ENCODE results near the gene ANKRD17.
"Not testable (repeated sequence)": the region's sequence is repeated elsewhere in the genome, so short reads cannot be mapped to it uniquely, and the experiment has no call there.

ANKRD17 gene

DNA sequence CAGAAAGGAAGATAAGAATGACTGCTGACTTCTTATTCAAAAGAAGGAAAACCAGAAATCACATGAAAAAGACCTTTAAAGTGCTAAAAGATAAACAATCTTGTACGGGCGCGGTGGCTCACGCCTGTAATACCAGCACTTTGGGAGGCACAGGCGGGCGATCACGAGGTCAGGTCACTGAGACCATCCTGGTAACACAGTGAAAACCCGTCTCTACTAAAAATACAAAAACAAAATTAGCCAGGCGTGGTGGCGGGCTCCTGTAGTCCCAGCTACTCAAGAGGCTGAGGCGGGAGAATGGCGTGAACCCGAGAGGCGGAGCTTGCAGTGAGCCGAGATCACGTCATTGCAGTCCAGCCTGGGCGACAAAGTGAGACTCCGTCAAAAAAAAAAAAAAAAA is 54.6 kb downstream of the ANKRD17 start:
- DNase-seq (ENCODE audit: low read depth), result not testable (repeated sequence)

DNA sequence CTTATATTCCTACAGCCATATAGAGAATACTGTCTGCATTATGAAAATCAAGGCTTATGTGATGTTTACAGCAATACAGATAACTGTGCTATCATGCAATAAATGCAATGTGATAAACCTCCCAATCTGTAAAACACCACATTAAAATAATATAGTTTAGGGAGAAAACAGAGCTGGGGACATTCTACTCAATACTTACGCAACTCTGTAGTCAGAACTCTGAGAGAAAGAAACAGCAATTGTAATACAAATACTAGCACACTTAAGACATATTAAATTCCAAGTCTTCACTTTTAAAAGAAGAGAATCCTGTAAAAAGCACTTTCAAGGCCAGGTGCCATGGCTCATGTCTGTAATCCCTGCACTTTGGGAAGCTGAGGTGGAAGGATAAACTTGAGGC is 61.4 kb downstream of the ANKRD17 start:
- no peak for DNase-seq (ENCODE audit: low read depth)

DNA sequence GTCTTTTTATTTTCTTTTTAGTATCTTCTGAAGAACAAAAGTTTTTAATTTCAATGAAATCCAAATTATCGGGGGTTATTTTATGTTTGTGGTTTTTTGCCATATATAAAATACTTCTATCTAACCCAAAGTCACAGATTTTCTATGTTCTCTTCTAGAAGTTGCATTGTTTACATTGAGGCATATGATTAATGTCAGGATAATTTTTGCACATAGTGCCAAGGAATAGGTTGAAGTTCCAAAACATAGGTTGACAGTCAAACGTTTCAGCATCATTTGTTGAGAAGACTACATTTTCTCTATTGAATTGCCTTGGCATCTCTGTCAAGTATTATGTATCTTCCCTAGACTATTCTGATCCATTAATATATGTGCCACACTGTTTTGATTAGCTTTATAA is 64.5 kb downstream of the ANKRD17 start:
- DNase-seq (ENCODE audit: low read depth), result no peak

DNA sequence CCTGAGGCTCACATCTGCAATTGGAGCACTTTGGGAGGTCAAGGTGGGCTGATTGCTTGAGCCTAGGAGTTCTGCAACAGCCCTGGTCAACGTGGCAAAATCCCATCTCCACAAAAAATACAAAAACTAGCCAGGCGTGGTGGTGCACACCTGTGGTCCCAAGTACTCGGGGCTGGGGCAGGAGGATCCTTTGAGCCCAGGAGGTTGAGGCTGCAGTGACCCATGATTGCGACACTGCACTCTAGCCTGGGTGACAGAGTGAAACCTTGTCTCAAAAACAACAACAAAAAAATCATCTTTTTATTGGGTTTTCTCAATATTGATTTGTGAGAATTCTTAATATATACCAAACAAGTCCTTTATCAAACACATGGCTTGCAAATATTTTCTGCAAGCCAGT is 64.9 kb downstream of the ANKRD17 start:
- DNase-seq (ENCODE audit: low read depth), result no peak

DNA sequence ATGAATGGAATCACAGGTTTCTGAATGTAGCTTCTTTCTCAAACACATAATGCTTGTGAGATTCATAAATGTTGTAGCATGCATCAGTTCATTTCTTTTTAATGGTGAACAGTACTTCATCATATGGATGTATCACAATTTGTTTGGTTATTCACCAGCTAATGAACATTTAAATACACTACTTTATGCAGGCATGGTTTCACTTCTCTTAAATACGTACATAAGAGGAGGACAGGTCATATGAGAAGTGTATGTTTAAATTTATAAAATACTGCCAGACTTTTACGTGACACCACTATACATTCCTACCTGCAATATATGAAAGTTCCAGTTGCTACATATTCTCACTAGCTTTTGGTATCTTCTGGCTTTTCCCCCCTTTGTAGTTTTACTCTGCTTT is 65.4 kb downstream of the ANKRD17 start:
- DNase-seq (ENCODE audit: low read depth), result no peak

DNA sequence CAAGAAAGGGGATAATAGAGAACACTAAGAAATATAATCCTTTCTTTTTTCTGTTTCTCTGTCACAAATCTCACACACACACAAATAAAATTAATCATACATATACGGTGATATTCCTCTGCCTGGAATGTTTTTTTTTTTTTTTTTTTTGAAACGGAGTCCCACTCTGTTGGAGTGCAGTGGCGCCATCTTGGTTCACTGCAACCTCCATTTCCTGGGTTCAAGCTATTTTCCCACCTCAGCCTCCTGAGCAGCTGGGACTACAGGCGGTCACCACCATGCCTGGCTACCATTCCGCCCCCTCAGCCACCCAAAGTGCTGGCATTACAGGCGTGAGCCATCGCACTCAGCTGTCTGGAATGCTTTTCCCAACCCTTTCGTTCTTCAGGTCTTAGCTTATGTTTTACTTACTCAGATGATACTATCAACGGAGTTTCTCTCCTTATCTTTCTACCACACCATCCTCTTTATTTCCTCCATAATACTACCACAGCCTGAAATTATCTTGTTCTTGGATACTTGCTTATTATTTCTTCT is 69.3 kb downstream of the ANKRD17 start:
- no peak for DNase-seq (ENCODE audit: low read depth)

DNA sequence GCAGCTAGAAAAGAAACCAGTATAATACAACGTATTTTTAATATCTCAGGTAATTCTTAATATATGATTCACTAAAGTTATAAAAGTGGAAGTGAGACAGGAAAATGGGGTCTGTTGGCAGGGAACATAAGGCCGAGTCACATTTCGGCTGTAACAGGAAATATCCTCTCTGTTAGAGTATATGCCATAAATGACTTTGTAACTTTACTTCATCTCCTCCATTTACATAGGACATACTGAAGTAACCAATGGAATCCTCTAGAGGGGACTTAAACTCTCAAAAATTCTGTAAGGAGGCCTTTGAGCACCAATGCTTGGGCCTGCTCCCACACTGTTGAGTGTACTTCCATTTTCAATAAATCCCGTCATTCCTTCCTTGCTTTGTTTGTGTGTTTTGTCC is 71.3 kb downstream of the ANKRD17 start:
- no peak for DNase-seq (ENCODE audit: low read depth)

DNA sequence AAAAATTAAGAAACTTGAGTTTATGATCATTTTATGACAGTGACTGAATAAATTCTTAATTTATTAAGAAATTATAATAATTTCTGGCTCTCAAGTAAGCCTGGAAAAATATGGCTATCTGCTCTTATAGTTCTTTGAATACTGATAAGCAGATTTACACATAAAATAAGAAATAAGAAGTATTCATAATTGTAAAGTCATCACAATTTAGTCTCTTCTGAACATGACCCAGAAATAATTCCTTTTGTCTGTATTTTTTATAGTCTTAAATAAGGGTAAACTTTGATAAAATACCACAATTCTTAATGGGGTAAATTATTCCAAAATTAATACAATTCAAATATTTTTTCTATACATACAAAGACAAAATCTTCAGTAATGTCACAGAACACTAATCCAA is 72.7 kb downstream of the ANKRD17 start:
- DNase-seq (ENCODE audit: low read depth), result no peak

DNA sequence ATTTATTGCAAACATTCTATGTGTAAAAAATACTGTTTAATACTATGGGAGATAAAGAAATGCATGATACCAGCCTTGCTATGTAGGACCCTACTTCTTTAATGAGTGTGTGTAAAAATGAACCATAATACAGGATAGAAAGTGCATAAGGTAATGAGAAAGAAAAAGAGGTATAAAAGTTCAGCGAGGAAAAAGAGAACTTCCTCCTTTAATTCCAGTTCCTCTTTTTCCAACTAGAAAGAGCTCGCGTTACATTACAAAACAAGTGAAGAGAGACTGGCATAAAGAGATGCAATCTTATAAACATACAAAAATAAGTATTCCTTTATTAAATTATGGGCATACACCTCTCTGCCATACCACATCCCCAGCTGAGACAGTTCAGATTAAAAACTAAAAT is 77.4 kb downstream of the ANKRD17 start:
- DNase-seq (ENCODE audit: low read depth), result no peak

DNA sequence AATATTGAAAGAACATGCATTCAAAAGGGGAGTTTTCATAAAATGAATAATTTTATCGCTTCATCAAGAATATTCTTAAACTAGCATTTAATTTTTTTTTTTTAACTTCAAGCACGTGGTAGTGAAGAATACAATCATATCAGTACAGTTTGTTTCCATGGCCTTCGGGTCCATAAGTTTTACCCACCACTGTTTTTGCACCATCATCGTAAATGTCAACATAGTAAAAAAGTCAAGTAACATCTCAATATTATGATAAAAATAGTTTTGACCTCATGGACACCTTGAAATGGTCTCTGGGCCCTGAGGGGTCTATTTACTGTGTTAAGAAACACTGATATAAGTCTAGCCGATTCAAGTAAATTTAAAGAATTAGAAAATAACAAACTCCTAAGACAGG is 80.2 kb downstream of the ANKRD17 start:
- no peak for DNase-seq (ENCODE audit: low read depth)

DNA sequence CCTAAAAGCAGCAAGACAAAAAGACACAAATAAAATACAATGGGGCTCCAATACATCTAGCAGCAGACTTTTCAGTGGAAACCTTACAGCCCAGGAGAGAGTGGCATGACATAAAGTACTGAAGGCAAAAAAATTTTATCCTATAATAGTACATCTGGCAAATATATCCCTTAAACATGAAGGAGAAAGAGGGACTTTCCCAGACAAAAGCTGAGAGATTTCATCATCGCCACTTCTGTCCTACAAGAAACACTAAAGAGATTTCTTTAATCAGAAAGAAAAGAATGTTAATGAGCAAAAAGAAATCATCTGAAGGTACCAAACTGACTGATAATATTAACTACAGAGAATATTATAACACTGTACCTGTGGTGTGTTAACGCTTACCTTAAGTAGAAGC is 86.4 kb downstream of the ANKRD17 start:
- no peak for DNase-seq (ENCODE audit: low read depth)

DNA sequence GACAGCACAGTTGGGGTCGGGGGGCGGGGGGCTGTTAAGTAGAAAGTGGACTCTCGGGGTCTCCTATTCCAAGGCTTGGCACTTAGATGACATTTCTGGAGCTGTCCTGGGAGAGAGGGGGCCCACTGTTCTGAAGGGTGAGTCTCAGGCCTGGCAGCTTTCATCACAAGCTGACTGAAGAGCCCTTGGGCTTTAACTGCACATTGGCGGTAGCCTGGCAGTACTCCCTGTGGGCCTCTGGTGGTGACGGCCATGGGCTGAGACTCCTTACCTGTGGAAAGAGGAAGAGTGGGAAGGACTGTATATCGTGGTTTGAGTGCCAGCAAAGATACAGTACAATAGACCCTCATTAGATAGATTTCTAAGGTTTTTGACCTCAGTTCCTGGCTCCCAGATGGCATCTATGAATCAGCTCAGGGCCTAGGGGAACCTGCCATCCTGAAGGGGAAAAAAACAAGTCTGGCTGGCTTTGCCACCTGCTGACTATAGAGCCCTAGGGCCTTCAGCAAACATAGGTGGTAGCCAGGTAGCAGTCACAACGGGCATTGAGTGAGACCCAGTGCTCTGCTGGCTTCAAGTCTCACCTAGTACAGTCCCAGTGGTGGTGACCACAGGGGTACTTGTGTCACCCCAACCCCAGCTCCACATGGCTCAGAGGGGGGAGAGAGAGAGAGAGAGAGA is 87.9 kb downstream of the ANKRD17 start:
- no peak for DNase-seq (ENCODE audit: low read depth)

DNA sequence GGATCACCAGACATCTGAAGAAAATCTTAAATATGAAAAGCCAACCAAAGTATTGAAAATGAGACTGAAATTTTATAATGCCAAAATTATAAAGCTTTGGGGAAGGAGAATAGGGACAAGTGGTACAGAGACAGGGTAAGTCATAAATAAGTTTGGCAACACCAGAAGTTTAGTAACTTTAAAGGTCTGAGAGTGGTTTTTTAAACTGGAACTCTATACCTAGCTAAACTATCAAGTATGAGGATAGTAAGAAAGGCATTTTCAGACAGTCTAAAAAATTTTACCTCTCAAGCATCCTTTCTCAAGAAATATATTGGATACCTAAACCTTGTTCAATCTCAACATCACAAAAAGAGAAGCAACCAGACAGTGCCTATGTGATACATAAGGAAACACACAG is 92.4 kb downstream of the ANKRD17 start:
- no peak for DNase-seq (ENCODE audit: low read depth)

DNA sequence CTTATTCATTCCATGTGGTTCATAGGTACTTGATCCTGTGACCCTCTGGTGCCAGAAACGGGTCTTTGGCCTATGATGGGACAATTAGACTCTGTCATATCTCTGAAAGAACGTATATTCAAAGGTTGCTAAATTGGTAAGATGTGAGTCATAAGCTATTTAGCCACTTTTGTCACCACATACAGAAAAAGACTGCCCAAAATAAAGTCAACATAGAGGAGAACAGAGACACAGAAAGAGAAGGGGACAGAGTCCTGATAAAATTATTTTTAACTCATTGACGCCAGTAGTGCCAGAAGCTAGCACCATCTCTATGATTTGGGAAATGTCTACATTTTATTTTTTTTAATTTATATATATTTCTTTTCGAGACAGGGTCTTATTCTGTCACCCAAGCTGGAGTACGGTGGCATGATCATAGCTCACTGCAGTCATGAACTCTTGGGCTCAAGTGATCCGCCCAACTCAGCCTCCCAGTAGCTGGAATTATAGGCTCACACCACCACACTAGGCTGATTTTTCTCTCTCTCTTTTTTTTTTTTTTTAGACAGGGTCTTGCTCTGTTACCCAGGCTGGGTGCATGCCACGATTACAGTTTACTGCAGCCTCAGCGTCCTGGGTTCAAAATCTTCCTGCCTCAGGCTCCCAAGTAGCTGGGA is 96.9 kb downstream of the ANKRD17 start:
- DNase-seq (ENCODE audit: low read depth), result no peak

DNA sequence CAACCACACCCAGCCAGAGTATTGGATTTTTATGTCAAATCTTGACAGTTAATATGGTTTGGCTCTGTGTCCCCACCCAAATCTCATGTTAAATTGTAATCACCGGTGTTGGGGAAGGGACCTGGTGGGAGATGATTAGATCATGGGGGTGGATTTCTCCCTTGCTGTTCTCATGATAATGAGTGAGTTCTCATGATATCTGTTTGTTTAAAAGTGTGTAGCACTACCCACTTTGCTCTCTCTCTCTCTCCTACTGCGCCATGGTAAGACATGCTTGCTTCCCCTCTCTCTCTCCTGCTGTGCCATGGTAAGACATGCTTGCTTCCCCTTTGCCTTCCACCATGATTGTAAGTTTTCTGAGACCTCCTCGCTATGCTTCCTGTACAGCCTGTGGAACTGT is 102.2 kb downstream of the ANKRD17 start:
- DNase-seq (ENCODE audit: low read depth), result no peak

DNA sequence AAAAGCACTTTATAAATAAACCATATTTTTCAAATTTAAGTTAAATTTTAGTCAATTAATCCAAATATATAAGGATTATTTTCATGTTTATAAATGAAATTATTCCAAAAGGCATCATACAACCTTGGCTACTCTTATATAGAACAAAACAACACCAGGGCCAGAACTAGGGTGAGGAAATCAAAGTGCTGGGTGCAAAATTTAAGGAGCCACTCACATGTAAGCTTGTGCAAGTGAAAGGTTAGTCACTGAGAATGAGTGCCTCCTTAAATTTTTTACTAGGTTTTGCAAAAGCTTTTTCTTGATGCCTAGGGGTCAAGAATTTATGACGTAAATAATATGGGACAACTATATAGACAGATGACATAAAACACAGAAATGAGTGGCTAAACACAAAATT is 105.7 kb downstream of the ANKRD17 start:
- no peak for DNase-seq (ENCODE audit: low read depth)

DNA sequence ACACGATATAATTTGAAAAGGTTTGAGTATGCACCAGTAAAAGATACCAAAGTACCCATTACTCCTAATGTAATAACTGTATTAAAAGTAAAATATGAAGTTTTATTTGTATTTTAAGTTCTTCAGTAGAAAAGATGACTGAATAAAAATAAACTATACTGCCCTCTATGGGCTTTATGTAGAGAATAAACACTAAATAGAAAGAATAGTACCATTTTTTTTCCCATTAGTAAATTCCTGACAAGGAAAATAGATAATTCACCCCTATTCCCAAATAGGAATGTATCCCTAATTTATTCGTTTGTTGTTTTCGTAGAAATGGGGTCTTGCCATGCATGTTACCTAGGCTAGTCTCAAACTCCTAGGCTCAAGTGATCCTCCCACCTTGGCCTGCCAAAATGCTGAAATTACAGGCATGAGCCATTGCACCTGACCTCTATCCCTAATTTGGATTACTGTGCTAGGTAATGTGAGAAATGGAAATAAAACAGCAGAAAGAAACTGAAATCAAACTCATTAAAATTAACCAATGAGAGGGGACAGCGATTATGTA is 115.5 kb downstream of the ANKRD17 start:
- no peak for DNase-seq (ENCODE audit: low read depth)

DNA sequence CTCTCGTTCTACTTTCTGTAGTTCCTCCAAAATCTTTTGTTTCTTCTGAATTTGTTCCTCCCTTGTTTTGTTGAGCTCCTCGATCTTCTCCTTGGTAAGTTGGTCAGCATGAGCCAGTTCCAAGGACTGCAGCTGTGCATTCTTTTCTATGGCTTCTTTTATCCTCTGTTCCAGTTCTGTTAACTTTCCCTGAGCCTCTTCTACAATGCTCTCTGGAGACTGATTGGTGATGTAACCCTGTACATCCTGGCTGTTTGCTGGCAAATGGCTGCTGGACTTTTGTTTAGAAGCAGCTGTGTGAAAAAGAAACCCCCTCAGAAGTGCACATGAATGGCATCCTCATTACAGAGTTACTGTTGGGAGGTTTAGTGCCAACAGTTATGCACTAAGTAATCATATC is 118.6 kb downstream of the ANKRD17 start:
- DNase-seq (ENCODE audit: low read depth), result no peak

DNA sequence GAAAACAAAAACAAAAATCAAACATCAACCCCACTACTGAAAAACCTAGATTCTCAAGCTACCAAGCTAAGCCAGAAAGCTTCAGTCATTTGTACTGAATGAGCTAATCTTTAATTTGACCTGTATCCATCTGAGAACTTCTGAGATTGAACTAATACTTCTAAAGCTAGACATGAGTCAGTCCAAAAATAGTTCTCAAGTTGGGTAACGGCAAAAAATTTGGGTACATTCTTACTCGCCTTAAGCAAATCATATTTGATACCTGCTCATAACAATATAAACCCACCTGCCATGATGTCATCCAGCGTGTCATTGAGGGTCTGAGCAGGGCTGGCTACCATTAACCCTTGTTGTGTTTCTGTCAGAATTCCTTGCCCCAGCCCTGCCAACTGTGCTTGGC is 119.4 kb downstream of the ANKRD17 start:
- no peak for DNase-seq (ENCODE audit: low read depth)

DNA sequence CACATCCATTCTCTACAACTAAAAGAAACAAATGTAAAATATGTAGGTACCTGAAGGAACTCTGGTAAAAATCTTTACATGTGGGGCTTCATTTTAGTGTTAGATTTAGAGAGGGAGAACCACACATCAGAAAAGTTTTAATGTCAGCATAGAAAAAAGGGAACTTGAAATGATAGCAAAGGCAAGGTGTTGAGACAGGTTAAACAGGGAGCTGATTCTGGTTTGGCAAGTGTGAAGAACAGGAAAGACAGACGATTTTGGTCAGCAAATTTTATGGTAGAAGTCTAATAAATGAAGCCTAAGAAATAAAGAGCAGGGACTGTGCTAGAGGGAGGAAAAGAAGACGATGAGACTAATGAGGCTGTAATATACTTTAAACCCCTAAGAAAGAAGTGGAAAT is 121.5 kb downstream of the ANKRD17 start:
- no peak for DNase-seq (ENCODE audit: low read depth)

DNA sequence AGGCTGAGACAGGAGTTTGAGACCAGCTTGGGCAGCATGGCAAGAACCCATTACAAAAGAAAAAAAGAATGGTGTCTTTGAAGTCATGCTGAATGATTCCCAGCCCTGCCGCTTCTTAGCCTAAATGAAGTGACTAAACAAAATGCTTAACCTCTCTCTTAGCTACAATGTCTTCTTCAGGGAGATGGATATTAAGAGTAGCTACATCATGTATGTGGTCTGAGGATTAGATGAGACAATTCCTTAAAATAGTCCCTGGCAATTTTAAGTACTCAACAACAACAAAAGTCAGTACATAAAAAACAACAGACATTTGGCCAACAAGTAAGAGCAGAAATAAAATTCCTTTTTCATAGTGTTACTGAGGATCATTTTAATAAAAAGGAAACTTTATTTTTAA is 124.8 kb downstream of the ANKRD17 start:
- no peak for DNase-seq (ENCODE audit: low read depth)

DNA sequence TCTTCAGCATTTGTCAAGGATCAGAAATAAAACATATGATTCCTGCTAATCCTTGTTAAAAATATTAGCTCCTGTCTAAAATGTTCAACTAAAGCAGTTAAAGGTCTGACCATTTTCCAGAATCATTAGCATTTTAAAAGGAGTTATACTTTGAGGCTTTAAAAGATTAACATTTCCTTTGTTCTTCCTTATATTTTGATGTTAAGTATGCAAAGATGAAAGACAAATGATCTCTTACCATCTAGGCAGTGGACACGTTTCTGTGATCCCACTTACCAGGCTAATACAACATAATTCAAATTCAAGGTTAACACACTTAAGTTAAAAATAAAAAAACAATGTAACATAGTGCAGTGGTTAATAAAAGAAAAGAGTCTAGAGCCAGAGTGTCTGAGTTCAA is 127.3 kb downstream of the ANKRD17 start:
- DNase-seq (ENCODE audit: low read depth), result no peak

DNA sequence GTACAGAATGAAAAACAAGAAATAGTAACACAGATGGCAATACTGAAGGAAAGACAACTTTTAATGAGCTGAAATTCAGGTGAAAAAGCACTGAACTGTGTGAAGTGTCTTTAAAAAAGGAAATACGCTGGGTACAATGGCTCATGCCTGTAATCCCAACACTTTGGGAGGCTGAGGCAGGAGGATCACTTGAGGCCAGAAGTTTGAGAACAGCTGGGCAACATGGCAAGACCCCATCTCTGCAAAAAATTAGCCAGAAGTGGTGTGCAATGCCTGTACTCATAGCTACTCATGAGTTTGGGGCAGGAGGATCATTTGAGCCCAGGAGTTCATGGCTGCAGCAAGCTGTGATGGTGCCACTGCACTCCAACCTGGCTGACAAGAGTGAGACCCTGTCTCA is 129.3 kb downstream of the ANKRD17 start:
- no peak for DNase-seq (ENCODE audit: low read depth)
